Neural cell (in vitro differentiated cells): Measurements from ENCODE around the gene ARHGEF37. TPM values are rescaled to one million over a fixed set of nuclear protein-coding genes. Genes with fewer than 3 reads are reported as not detected.

Experiments used
- H2AFZ ChIP-seq: fragments of 200-600, 300-800 bp; sonication (generic), shearing (Covaris generic); 2 replicates; pipeline ENCODE4 v1.6.0; 2014; ENCODE audit warnings: low read depth, mild to moderate bottlenecking, antibody characterized with exemption, low read length, moderate library complexity
- H3F3A ChIP-seq: fragments of 200-600 bp; shearing (Covaris generic); 2 replicates; pipeline ENCODE4 v1.6.1; 2016; ENCODE audit warnings: mild to moderate bottlenecking, moderate library complexity, mixed read lengths, antibody characterized with exemption, low read length; ENCODE audit not compliant: insufficient read depth, poor library complexity, severe bottlenecking
- H3K27ac ChIP-seq: fragments of 200-600, 300-800 bp; sonication (generic), shearing (Covaris generic); 2 replicates; pipeline ENCODE4 v1.5.1; 2014; ENCODE audit warnings: mild to moderate bottlenecking, low read length, moderate library complexity
- H3K27me3 ChIP-seq: fragments of 300-800, 200-600 bp; sonication (generic), shearing (Covaris generic); 2 replicates; pipeline ENCODE4 v1.6.0; 2014; ENCODE audit warnings: mild to moderate bottlenecking, low read depth, low read length, moderate library complexity; ENCODE audit not compliant: insufficient read depth
- H3K36me3 ChIP-seq: fragments of 300-800, 200-600 bp; sonication (generic), shearing (Covaris generic); 2 replicates; pipeline ENCODE4 v1.5.1; 2014; ENCODE audit warnings: mild to moderate bottlenecking, antibody characterized with exemption, low read length, moderate library complexity; ENCODE audit not compliant: insufficient read depth
- H3K4me2 ChIP-seq: fragments of 300-800, 200-600 bp; sonication (generic), shearing (Covaris generic); 2 replicates; pipeline ENCODE4 v1.6.0; 2014; ENCODE audit warnings: mild to moderate bottlenecking, low read length
- H3K4me3 ChIP-seq: fragments of 300-800, 200-600 bp; sonication (generic), shearing (Covaris generic); 2 replicates; pipeline ENCODE4 v1.5.1; 2014; ENCODE audit warnings: mild to moderate bottlenecking, low read length, moderate library complexity
- H3K79me2 ChIP-seq: fragments of 200-600 bp; shearing (Covaris generic); replicated peaks from 2 replicates; pipeline ENCODE4 v1.6.0; 2014; ENCODE audit warnings: mild to moderate bottlenecking, low read length, moderate library complexity; ENCODE audit not compliant: insufficient read depth
- H3K9ac ChIP-seq: fragments of 300-800, 200-600 bp; sonication (generic), shearing (Covaris generic); 2 replicates; pipeline ENCODE4 v1.6.1; 2016; ENCODE audit warnings: mild to moderate bottlenecking, low read length, mixed read lengths
- H3K9me2 ChIP-seq: fragments of 200-600 bp; shearing (Covaris generic); 2 replicates; pipeline ENCODE4 v1.6.1; 2016; ENCODE audit warnings: mild to moderate bottlenecking, low read length, mixed read lengths; ENCODE audit not compliant: insufficient read depth
- H3K9me3 ChIP-seq: fragments of 200-600, 300-800 bp; sonication (generic), shearing (Covaris generic); 2 replicates; pipeline ENCODE4 v1.6.1; 2016; ENCODE audit warnings: mild to moderate bottlenecking, mixed run types, low read length, moderate library complexity, mixed read lengths
- H4K20me1 ChIP-seq: fragments of 200-600 bp; shearing (Covaris generic); 2 replicates; pipeline ENCODE4 v1.6.1; 2016; ENCODE audit warnings: mild to moderate bottlenecking, mixed run types; ENCODE audit not compliant: insufficient read depth
- EP300 ChIP-seq: fragments of 450-650 bp; conservative IDR thresholded peaks from 2 replicates; pipeline ENCODE4 v1.6.1; 2014; ENCODE audit warnings: antibody characterized with exemption, mild to moderate bottlenecking, moderate library complexity; ENCODE audit not compliant: poor library complexity, severe bottlenecking
- EZH2 ChIP-seq: fragments of 200-600, 300-800 bp; shearing (Covaris generic), sonication (generic); IDR thresholded peaks from 2 replicates; pipeline ENCODE4 v1.6.1; 2014; ENCODE audit warnings: antibody characterized with exemption, low read length, borderline replicate concordance, mild to moderate bottlenecking; ENCODE audit not compliant: insufficient read depth, poor library complexity, severe bottlenecking
- MXI1 ChIP-seq: fragments of 450-650 bp; conservative IDR thresholded peaks from 2 replicates; pipeline ENCODE4 v1.6.1; 2014; ENCODE audit warnings: antibody characterized with exemption, mild to moderate bottlenecking; ENCODE audit not compliant: poor library complexity, severe bottlenecking
- POLR2AphosphoS5 ChIP-seq: IDR thresholded peaks from 2 replicates; pipeline ENCODE4 v1.6.1; 2012
- RAD21 ChIP-seq: fragments of 450-650 bp; conservative IDR thresholded peaks from 2 replicates; pipeline ENCODE4 v1.6.1; 2014; ENCODE audit warnings: antibody characterized with exemption, mild to moderate bottlenecking, moderate library complexity
- SMC3 ChIP-seq: fragments of 450-650 bp; conservative IDR thresholded peaks from 2 replicates; pipeline ENCODE4 v1.6.1; 2014; ENCODE audit warnings: antibody characterized with exemption, mild to moderate bottlenecking, moderate library complexity; ENCODE audit not compliant: poor library complexity
- TAF1 ChIP-seq: IDR thresholded peaks from 2 replicates; pipeline ENCODE4 v1.6.1; 2012; ENCODE audit warnings: low read depth
- polyA plus RNA-seq: library from polyadenylated mRNA; depleted of rRNA; stranded (reverse); fragments of >200 nt; gene quantifications from 2 replicates; pipeline ENCODE4 v1.2.3, GENCODE V29; 2014
- TF ChIP-seq, protein P1 (sequence below): IDR thresholded peaks from 2 replicates; pipeline ENCODE4 v1.6.1; 2012; ENCODE audit warnings: borderline replicate concordance
- TF ChIP-seq, protein P2 (sequence below): fragments of 450-650 bp; IDR thresholded peaks from 2 replicates; pipeline ENCODE4 v1.5.1; 2014; ENCODE audit warnings: antibody characterized with exemption, mild to moderate bottlenecking, moderate library complexity; ENCODE audit not compliant: poor library complexity, severe bottlenecking

The ARHGEF37 gene
- polyA plus RNA-seq, 1 donor from 2014 or later: 0.53 TPM

DNA sequence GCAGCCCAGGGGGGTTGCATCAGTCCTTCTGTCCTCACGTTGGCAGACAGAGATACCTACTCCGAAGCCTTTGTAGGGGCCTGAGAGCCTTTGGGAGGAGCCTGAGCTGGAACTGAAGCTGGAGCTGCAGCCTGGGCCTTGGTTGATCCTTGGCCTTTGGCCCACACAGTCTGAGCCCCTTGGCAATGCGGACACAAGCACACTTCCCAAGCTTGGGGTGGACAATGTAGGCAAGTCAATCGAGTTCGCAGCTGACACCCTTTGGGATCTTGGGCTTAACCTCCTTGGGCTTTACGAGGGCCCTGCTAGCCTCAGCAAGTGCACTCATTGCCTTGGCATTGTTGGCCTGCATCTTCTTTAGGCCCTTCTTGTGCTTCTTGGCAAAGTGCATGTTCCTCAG is 36.0 kb upstream of the ARHGEF37 start:
- Histone ChIP-seq H3K27me3 (no peaks in the 10 kb centered on the region), H2AFZ (no peak overlapping the region), H3K79me2 (peaks cover 94% of the 10 kb centered on the region), H3K27ac (no peak overlapping the region), H3F3A (no peaks in the 10 kb centered on the region), H3K4me3 (no peak overlapping the region), H3K9me2 (no peaks in the 10 kb centered on the region), H3K4me2 (no peak overlapping the region), H3K36me3 (peaks cover 9% of the 10 kb centered on the region), H4K20me1 (peaks cover 3% of the 10 kb centered on the region), H3K9me3 (no peaks in the 10 kb centered on the region), H3K9ac (no peak overlapping the region)
- TF ChIP-seq EP300: no peak

DNA sequence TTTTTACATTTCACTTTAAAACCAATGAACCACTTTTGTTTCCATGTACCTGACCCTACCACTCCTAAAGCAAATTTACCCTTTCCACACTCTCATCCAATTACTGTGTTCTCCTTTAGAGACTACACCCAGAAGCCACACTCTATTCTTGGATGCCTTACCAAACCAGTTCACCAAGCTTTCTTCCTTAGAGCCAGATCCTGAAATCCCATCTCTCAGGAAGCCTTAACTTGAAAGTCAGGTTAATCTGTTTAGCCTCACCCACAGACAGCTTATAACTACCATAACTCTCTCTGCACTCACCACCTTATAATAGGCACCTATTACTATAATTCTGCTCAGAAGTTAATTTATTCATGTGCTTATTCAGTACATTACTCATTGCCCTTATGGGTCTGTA is 34.3 kb upstream of the ARHGEF37 start:
- Histone ChIP-seq H3K36me3 (peaks cover 9% of the 10 kb centered on the region), H3K4me3 (peak overlapping the region; percentile 99), H3K4me2 (peak overlapping the region; percentile 61), H3K9me2 (no peaks in the 10 kb centered on the region), H3K27me3 (no peaks in the 10 kb centered on the region), H3K27ac (no peak overlapping the region), H3K9ac (peak overlapping the region; percentile 24), H3F3A (peaks cover 4% of the 10 kb centered on the region), H4K20me1 (peaks cover 2% of the 10 kb centered on the region), H2AFZ (no peak overlapping the region), H3K9me3 (no peaks in the 10 kb centered on the region), H3K79me2 (peaks cover 84% of the 10 kb centered on the region)
- TF ChIP-seq EZH2 (no peak), MXI1 (no peak), SMC3 (no peak), POLR2AphosphoS5 (no peak), EP300 (no peak), RAD21 (no peak), TAF1 (no peak)
- TF ChIP-seq, protein P1, sequence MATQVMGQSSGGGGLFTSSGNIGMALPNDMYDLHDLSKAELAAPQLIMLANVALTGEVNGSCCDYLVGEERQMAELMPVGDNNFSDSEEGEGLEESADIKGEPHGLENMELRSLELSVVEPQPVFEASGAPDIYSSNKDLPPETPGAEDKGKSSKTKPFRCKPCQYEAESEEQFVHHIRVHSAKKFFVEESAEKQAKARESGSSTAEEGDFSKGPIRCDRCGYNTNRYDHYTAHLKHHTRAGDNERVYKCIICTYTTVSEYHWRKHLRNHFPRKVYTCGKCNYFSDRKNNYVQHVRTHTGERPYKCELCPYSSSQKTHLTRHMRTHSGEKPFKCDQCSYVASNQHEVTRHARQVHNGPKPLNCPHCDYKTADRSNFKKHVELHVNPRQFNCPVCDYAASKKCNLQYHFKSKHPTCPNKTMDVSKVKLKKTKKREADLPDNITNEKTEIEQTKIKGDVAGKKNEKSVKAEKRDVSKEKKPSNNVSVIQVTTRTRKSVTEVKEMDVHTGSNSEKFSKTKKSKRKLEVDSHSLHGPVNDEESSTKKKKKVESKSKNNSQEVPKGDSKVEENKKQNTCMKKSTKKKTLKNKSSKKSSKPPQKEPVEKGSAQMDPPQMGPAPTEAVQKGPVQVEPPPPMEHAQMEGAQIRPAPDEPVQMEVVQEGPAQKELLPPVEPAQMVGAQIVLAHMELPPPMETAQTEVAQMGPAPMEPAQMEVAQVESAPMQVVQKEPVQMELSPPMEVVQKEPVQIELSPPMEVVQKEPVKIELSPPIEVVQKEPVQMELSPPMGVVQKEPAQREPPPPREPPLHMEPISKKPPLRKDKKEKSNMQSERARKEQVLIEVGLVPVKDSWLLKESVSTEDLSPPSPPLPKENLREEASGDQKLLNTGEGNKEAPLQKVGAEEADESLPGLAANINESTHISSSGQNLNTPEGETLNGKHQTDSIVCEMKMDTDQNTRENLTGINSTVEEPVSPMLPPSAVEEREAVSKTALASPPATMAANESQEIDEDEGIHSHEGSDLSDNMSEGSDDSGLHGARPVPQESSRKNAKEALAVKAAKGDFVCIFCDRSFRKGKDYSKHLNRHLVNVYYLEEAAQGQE: no peak
- TF ChIP-seq, protein P2, sequence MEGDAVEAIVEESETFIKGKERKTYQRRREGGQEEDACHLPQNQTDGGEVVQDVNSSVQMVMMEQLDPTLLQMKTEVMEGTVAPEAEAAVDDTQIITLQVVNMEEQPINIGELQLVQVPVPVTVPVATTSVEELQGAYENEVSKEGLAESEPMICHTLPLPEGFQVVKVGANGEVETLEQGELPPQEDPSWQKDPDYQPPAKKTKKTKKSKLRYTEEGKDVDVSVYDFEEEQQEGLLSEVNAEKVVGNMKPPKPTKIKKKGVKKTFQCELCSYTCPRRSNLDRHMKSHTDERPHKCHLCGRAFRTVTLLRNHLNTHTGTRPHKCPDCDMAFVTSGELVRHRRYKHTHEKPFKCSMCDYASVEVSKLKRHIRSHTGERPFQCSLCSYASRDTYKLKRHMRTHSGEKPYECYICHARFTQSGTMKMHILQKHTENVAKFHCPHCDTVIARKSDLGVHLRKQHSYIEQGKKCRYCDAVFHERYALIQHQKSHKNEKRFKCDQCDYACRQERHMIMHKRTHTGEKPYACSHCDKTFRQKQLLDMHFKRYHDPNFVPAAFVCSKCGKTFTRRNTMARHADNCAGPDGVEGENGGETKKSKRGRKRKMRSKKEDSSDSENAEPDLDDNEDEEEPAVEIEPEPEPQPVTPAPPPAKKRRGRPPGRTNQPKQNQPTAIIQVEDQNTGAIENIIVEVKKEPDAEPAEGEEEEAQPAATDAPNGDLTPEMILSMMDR: no peak
